ENCODE results near the gene PPIL6.
"Not testable (repeated sequence)": the region's sequence is repeated elsewhere in the genome, so short reads cannot be mapped to it uniquely, and the experiment has no call there.

The PPIL6 gene

DNA sequence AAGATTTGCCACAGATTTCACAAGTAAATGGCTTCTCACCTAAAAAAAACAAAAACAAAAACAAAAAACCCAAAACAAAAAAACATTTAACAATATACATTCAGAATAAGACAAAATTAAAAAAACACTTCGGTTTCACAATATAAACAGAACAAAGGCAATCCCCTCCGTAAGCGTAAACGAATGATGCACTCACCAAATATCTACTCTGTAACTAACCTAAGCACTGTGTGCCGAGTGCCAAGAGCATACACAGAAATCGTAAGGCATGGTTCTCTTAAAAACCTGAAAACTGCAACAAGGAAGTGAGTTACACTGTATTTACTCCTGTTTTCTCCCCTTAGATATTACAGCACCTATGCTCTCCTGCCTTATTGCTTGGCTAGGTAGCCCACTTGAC, 27.3 kb upstream of the PPIL6 start:
- no peak for DNase-seq (ENCODE audit: low spot score)
- TF ChIP-seq CTCF (IDR thresholded peaks at IDR 0.05; ENCODE audit: borderline replicate concordance, control extremely low read depth, extremely low read depth, insufficient read depth, missing control alignments), result no peak
- in situ Hi-C loops (cut with MboI; ENCODE audit: low sequenced_read_pairs, unreplicated experiment), result no loop called here

GRCh38 chr6:109466212-109466923, 25.9 kb upstream of the PPIL6 start:
- in situ Hi-C loops (cut with MboI; ENCODE audit: low sequenced_read_pairs, unreplicated experiment), result no loop called here
- no peak for TF ChIP-seq CTCF (IDR thresholded peaks at IDR 0.05; ENCODE audit: borderline replicate concordance, control extremely low read depth, extremely low read depth, insufficient read depth, missing control alignments)

DNA sequence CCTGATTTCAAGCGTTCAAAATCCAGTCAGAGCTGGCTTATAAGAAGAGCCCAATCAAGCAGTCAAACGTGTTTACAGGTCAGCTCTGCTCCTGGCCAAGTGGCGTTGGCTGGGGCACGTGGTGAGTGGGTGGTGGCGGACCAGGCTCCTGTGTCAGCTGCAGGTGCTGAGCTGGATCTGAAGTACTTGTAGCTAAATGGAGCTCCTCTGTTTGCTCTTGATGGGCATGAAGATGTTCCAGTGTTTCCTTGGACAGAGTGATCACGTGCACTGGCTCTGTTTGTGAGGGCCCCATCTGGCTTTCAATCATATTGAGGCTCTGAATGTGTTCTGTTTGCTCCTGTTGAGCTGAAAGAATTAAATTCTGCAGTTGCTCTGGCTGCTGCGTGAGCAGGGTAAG, 25.3 kb upstream of the PPIL6 start:
- TF ChIP-seq CTCF (IDR thresholded peaks at IDR 0.05; ENCODE audit: borderline replicate concordance, control extremely low read depth, extremely low read depth, insufficient read depth, missing control alignments), result no peak
- DNase-seq (ENCODE audit: low spot score), result no peak
- in situ Hi-C loops (cut with MboI; ENCODE audit: low sequenced_read_pairs, unreplicated experiment), result no loop called here

More at GRCh38 chr6:109466212-109466923, 25.9 kb upstream of the PPIL6 start:
- no peak for DNase-seq (ENCODE audit: low spot score)

DNA sequence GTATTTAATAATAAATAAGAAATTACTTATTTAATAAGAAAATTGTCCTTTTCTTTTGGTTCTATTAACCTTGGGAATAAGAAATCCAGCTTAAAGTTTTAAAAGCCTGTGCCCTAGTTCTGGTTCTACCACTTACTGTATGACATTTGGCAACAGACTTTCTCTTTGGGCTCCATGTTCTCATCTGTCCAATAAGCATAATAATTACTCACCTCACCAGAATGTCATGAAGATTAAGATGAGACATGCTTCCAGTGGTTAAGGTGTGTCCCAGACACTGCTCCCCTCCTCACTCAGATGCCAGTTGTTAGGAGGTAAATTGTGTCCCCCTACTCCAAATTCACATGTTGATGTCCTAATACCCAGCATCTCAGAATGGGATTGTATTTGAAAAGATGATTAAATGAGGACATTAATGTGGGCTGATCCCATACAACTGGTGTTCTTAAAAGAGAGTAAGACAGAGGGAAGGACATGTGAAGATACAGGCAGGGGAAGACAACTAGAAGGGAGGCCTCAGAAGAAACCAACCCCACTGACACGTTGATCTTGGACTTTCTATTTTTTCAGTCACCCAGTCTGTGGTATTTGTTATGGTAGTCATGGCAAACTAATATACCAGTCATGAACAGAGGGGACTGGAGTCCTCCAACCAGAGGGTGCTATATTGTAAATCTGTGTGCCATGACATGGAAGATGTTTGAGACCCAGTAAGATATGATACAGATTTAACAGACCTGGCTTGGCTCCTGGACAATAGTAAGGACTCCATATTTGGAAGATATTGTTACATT, 21.5 kb upstream of the PPIL6 start:
- in situ Hi-C loops (cut with MboI; ENCODE audit: low sequenced_read_pairs, unreplicated experiment), result no loop called here
- TF ChIP-seq CTCF (IDR thresholded peaks at IDR 0.05; ENCODE audit: borderline replicate concordance, control extremely low read depth, extremely low read depth, insufficient read depth, missing control alignments), result no peak
- no peak for DNase-seq (ENCODE audit: low spot score)

DNA sequence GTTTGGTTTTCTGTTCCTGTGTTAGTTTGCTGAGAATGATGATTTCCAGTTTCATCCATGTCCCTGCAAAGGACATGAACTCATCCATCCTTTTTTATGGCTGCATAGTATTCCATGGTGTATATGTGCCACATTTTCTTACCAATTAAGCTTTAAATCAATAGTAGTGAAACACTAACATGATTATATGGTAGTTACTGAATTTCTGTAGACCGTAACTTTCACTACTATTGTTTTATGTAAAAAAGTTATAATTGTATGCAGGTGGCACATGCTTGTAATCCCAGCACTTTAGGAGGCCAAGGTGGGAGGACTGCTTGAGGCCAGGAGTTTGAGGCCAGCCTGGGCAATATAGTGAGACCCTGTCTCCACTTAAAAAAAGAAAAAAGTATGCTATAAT, 20.8 kb upstream of the PPIL6 start:
- in situ Hi-C loops (cut with MboI; ENCODE audit: low sequenced_read_pairs, unreplicated experiment); DNase-seq (ENCODE audit: low spot score): not testable (repeated sequence)

GRCh38 chr6:109460161-109460829, 19.9 kb upstream of the PPIL6 start:
- DNase-seq (ENCODE audit: low spot score), result no peak
- TF ChIP-seq CTCF (IDR thresholded peaks at IDR 0.05; ENCODE audit: borderline replicate concordance, control extremely low read depth, extremely low read depth, insufficient read depth, missing control alignments), result no peak
- in situ Hi-C loops (cut with MboI; ENCODE audit: low sequenced_read_pairs, unreplicated experiment), result no loop called here
